ENCODE data around the gene LRP1B.

The LRP1B gene

DNA sequence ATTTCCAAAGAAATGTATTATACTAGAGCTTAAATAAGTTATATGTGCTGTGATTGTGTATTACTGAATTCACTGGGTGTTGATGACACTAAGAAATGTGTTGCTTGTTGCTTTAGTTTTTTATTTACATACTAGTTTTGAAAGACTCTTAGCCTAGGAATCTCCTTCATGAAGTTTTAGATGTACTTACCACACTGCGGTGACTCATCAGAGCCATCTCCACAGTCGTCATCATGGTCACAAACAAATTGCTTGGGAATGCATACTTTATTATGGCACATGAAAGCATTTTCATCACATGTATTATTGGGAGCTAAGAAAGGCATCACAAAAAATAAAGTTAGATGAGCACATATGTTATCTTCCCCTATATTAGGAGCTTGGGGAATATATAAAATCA, 1624.2 kb downstream of the LRP1B start:
- in situ Hi-C loops (cut with MboI; ENCODE audit: low sequenced_read_pairs), result no loop called here
- Histone ChIP-seq H3K27me3 (ENCODE audit: low read depth) (no peaks in the 10 kb centered on the region), H3K36me3 (replicated peaks) (no peaks in the 10 kb centered on the region), H3K9me3 (no peaks in the 10 kb centered on the region), H3K4me3 (no peak overlapping the region), H3K4me1 (peaks cover 22% of the 10 kb centered on the region)
- no peak for DNase-seq (ENCODE audit: low spot score in 2 of 2)

DNA sequence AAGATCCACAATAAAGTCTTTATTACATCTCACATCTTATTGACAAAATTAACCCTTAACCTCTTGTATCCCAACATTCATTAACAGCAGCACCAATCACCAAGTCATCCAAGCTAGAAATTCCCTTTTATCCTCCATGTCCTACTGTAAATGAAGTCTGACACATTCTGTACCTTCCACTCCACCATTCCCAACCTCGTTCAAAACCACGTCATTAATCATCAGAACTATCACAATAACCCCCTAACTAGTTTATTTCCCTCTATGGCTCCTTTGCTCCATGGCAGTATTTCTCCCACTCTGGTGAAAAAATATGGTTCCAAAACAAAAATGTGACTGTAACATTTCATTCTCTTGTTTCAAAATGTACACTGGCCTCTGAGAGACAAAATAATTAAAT, 1626.2 kb downstream of the LRP1B start:
- Histone ChIP-seq H3K9me3 (no peaks in the 10 kb centered on the region), H3K4me1 (peaks cover 22% of the 10 kb centered on the region), H3K36me3 (replicated peaks) (no peaks in the 10 kb centered on the region)

DNA sequence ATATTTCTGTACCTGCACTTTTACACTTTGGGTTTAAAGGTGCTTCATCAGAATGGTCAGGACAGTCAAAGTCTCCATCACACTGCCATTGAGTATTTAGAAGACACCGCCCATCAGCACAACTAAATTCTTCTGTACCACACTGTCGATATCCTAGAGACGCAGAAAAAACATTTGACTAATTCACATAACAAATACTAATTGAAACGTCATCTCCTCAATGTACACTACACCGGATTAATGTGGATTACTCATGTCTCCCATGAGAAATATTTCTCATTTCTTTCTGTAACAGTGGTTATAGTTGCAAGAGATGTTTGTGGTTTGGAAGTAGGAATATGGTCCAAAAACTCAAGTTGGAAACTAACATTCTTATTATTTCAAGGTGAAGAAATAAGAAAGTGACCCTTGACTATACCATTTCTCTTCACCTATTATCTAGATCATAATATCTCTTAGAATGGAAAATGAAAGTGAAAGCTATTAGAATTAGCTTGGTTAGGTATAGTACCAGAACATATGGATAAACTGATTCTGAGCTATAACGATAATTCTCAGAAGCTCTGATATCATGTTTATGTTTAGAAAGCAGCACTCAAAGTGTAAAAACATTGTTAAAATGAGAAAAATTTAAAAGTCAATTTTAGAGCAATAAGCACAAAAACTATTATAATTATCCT, 1627.7 kb downstream of the LRP1B start:
- Histone ChIP-seq H3K9me3 (no peaks in the 10 kb centered on the region), H3K4me3 (no peak overlapping the region), H3K4me1 (peaks cover 7% of the 10 kb centered on the region), H3K27me3 (ENCODE audit: low read depth) (no peaks in the 10 kb centered on the region), H3K36me3 (replicated peaks) (no peaks in the 10 kb centered on the region)
- in situ Hi-C loops (cut with MboI; ENCODE audit: low sequenced_read_pairs), result no loop called here
- DNase-seq (ENCODE audit: low spot score in 2 of 2), result peak; percentile 40 to 86

More for the DNA sequence above, 1626.2 kb downstream of the LRP1B start:
- Histone ChIP-seq H3K4me3 (no peak overlapping the region), H3K27me3 (ENCODE audit: low read depth) (no peaks in the 10 kb centered on the region)
- DNase-seq (ENCODE audit: low spot score in 2 of 2), result no peak
- in situ Hi-C loops (cut with MboI; ENCODE audit: low sequenced_read_pairs), result no loop called here

DNA sequence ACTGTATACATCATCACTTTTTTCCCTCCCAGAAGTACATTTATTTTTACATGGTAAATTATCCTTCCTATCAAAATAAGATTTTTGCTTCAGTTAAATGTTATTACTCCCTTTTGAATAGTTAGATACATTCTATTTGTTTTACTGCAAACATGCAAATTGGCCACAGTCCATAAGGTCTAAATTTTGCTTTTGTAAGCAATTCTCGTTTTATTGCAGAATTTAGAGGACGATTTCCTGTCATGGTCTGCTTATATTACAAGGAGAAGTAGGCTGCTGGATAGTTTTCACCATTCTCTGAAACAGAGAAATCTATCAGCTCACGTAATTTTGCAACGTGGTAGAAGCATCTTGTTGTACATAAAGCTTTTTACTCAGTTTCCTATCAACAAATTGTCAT, 1632.5 kb downstream of the LRP1B start:
- no peak for DNase-seq (ENCODE audit: low spot score in 2 of 2)
- in situ Hi-C loops (cut with MboI; ENCODE audit: low sequenced_read_pairs), result no loop called here
- no peaks in the 10 kb centered on the region for H3K9me3 ChIP-seq
- H3K4me3 ChIP-seq, result no peak overlapping the region
- no peaks in the 10 kb centered on the region for H3K27me3 ChIP-seq (ENCODE audit: low read depth)
- no peaks in the 10 kb centered on the region for H3K36me3 ChIP-seq (replicated peaks)
- peaks cover 4% of the 10 kb centered on the region for H3K4me1 ChIP-seq

DNA sequence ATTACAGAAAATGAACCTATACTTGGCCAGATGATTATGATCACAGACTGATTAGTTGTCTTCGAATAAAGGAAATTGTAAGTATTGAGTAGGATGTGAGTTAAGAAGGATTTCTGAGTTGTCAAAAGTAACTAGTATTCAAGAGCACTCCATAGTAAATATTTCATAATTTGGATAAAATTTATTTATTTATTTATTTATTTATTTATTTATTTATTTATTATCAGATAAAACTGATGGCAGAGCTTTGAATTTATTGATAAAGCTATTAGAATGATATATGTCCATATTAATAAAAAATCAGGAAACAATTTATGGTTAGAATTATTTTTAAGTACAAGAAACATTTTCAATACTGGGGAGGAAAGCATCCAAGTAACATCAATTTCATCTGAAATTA, 1634.1 kb downstream of the LRP1B start:
- Histone ChIP-seq H3K9me3 (no peaks in the 10 kb centered on the region), H3K4me3 (no peak overlapping the region), H3K4me1 (no peaks in the 10 kb centered on the region), H3K27me3 (ENCODE audit: low read depth) (no peaks in the 10 kb centered on the region), H3K36me3 (replicated peaks) (no peaks in the 10 kb centered on the region)
- in situ Hi-C loops (cut with MboI; ENCODE audit: low sequenced_read_pairs), result no loop called here
- no peak for DNase-seq (ENCODE audit: low spot score in 2 of 2)

DNA sequence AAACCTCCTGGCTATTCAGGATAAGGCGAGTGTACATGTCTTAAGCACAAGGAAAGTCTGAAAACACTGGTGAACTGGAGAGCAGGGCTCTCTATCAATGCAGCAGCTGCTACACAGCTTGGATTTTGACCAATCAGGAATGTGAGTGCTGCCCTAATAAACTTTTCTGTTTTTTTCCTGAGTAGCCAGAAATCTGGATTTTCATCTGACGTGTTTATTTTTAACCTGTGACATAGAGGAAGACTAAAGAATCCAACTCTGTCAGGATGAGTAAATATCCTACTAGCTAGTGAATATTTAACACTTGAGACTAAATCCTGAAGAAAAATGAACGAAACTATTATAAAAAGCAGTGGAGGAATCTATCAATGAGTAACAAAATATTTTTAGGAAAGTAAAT, 1638.9 kb downstream of the LRP1B start:
- Histone ChIP-seq H3K4me3 (no peak overlapping the region), H3K9me3 (no peaks in the 10 kb centered on the region), H3K27me3 (ENCODE audit: low read depth) (no peaks in the 10 kb centered on the region), H3K36me3 (replicated peaks) (no peaks in the 10 kb centered on the region), H3K4me1 (peaks cover 14% of the 10 kb centered on the region)
- in situ Hi-C loops (cut with MboI; ENCODE audit: low sequenced_read_pairs), result no loop called here
- no peak for DNase-seq (ENCODE audit: low spot score in 2 of 2)

DNA sequence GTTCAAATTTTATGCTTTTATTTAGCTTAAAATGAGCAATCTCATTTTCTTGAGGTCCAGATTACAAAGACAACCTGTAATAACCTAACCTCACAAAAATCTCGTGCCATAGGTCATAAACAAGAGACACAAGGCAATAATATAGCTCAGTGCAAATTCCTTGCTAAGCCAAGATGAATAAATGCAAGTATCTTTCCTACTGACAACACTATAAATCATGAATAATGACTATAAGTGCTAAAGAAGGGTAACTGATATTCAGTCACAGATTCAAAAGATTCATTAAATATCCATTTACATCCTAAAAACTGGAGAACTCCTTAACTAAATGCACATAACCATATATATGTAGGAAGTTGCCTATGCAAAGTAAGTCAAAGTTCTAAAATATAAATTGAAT, 1641.6 kb downstream of the LRP1B start:
- no peaks in the 10 kb centered on the region for H3K9me3 ChIP-seq

DNA sequence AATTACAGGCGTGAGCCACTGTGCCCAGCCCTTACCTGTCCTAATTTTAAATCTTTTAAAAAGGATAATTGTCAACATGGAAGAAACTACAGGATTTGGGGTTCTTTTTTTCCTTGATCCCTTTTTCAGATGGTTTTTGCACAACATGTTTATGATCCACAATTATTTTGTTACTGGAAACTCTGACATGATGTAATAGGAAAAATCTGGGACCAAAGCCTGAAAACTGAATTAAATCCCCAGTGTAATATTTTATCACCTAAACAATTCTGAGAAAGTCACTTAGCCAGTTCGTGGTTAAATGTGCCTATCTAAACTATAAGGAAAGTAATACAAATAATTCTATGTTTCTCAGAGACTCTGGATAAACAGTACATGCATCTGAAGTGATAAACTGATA, 1649.7 kb downstream of the LRP1B start:
- Histone ChIP-seq H3K4me1 (peaks cover 12% of the 10 kb centered on the region), H3K4me3 (no peak overlapping the region), H3K27me3 (ENCODE audit: low read depth) (no peaks in the 10 kb centered on the region), H3K36me3 (replicated peaks) (no peaks in the 10 kb centered on the region), H3K9me3 (no peaks in the 10 kb centered on the region)
- in situ Hi-C loops (cut with MboI; ENCODE audit: low sequenced_read_pairs), result no loop called here
- DNase-seq (ENCODE audit: low spot score in 2 of 2), result no peak

More for the DNA sequence above, 1641.6 kb downstream of the LRP1B start:
- H3K4me1 ChIP-seq, result peaks cover 14% of the 10 kb centered on the region
- H3K36me3 ChIP-seq (replicated peaks), result no peaks in the 10 kb centered on the region
- no peak overlapping the region for H3K4me3 ChIP-seq
- no peaks in the 10 kb centered on the region for H3K27me3 ChIP-seq (ENCODE audit: low read depth)
- in situ Hi-C loops (cut with MboI; ENCODE audit: low sequenced_read_pairs), result no loop called here
- peak in 1 of 2 experiments; percentile 68 for DNase-seq (ENCODE audit: low spot score in 2 of 2)

DNA sequence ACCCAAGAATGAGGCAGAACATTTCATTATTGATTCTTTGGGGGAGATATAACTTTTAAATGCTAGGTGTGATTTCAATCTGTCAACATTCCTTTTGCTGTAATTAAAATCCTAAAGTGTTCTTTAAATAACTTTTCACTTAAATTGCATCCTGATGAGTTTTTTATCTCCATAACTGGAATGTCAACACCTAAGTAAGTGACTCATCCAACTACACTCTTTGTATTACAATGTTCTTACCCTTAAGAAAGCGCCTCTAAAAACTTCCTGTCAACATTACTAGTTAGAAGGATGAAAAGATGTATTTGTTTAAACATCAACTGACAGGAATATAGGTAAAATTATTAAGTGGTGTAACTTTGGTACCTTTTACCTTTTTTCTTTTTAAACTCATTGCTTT, 1657.0 kb downstream of the LRP1B start:
- Histone ChIP-seq H3K4me3 (no peak overlapping the region), H3K36me3 (replicated peaks) (no peaks in the 10 kb centered on the region), H3K27me3 (ENCODE audit: low read depth) (no peaks in the 10 kb centered on the region), H3K9me3 (no peaks in the 10 kb centered on the region), H3K4me1 (no peaks in the 10 kb centered on the region; the same call in 1 of the 2 replicates)
- DNase-seq (ENCODE audit: low spot score in 2 of 2), result no peak
- in situ Hi-C loops (cut with MboI; ENCODE audit: low sequenced_read_pairs), result no loop called here

DNA sequence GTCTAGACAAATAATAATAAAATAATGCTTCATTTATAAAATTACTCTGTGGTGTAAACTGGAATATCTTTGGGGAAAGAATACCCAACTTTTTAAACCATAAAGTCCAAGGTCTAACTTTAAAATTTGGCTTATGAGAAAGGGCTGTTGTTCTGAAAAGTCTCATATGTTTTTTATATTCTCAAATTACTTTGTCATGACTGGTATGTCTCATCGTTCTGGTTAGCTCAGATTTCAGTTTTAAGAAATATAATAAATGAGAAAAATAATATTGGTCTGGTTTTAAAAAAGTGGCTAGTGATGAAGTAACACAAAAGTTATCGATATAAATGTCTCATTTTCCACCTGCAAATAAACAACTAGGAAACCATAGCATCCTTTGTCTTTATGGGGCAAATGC, 1658.1 kb downstream of the LRP1B start:
- no peak overlapping the region for H3K4me3 ChIP-seq
- no peaks in the 10 kb centered on the region; the same call in 1 of the 2 replicates for H3K4me1 ChIP-seq
- in situ Hi-C loops (cut with MboI; ENCODE audit: low sequenced_read_pairs), result no loop called here
- no peaks in the 10 kb centered on the region for H3K9me3 ChIP-seq
- no peaks in the 10 kb centered on the region for H3K36me3 ChIP-seq (replicated peaks)
- DNase-seq (ENCODE audit: low spot score in 2 of 2), result no peak
- H3K27me3 ChIP-seq (ENCODE audit: low read depth), result no peaks in the 10 kb centered on the region

DNA sequence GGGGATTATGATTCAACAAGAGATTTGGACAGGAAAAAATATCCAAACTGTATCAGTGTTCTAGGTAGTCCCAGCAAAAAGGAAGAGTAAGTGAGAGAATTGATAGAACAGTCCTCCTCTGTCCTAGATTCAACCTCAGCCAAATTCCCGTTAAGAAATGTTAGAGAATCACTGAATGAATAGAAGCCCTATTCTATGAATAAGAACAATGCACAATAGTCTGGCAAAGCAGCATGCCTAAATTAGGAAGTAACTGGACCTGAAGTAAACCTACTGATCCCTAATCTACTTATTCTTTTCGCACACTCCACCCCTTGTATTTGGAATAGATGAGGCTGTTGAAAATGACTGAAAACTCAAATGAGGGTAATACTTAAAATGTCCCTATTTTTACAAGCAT, 1665.5 kb downstream of the LRP1B start:
- DNase-seq (ENCODE audit: low spot score in 2 of 2), result peak in 1 of 2 experiments; percentile 57
- Histone ChIP-seq H3K9me3 (no peaks in the 10 kb centered on the region), H3K36me3 (replicated peaks) (no peaks in the 10 kb centered on the region), H3K4me1 (no peaks in the 10 kb centered on the region; the same call in 1 of the 2 replicates), H3K27me3 (ENCODE audit: low read depth) (no peaks in the 10 kb centered on the region), H3K4me3 (no peak overlapping the region)
- in situ Hi-C loops (cut with MboI; ENCODE audit: low sequenced_read_pairs), result no loop called here

DNA sequence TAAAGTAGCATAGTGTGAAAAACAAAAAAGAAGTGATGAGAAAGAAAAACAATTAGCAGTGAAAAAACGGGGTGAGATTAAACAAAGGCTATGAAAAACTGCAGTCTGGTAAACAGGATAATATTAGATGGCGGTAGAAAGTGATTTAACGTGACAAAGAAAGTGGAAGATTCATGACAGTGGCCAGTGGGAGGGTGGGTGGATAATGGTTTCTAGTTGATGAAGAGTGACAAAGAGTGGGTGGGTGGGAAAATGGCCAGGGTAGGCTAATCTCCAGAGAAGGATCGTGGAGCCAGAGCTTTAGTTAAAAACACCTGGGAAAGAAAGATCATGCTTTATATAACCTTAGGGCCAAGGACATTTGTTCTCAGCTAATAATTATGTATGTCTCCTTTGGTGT, 1667.8 kb downstream of the LRP1B start:
- H3K4me3 ChIP-seq, result no peak overlapping the region
- in situ Hi-C loops (cut with MboI; ENCODE audit: low sequenced_read_pairs), result no loop called here
- no peak for DNase-seq (ENCODE audit: low spot score in 2 of 2)
- no peaks in the 10 kb centered on the region; the same call in 1 of the 2 replicates for H3K4me1 ChIP-seq
- no peaks in the 10 kb centered on the region for H3K27me3 ChIP-seq (ENCODE audit: low read depth)
- no peaks in the 10 kb centered on the region for H3K9me3 ChIP-seq
- H3K36me3 ChIP-seq (replicated peaks), result no peaks in the 10 kb centered on the region

DNA sequence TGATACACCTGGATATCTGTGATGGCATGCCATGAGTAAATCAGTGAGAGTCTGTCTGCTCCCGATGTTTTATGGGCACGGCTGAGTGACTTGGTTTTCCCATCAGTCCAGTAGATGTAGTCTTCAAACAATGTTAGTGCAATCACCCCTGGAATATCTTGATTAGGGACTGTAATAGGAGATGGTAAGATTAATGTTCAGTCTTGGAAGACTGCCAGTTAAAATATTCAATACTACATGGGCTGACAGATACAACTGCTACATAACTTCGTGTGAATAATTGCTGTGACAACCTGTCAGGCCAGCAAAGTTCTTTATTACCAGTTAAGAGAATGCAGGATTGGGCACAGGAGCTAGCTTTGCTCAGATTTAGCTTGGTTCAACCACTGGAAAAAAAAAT, 1673.3 kb downstream of the LRP1B start:
- Histone ChIP-seq H3K9me3 (no peaks in the 10 kb centered on the region), H3K4me1 (no peaks in the 10 kb centered on the region; the same call in 1 of the 2 replicates), H3K36me3 (replicated peaks) (no peaks in the 10 kb centered on the region), H3K4me3 (no peak overlapping the region), H3K27me3 (ENCODE audit: low read depth) (no peaks in the 10 kb centered on the region)
- in situ Hi-C loops (cut with MboI; ENCODE audit: low sequenced_read_pairs), result no loop called here
- no peak for DNase-seq (ENCODE audit: low spot score in 2 of 2)

DNA sequence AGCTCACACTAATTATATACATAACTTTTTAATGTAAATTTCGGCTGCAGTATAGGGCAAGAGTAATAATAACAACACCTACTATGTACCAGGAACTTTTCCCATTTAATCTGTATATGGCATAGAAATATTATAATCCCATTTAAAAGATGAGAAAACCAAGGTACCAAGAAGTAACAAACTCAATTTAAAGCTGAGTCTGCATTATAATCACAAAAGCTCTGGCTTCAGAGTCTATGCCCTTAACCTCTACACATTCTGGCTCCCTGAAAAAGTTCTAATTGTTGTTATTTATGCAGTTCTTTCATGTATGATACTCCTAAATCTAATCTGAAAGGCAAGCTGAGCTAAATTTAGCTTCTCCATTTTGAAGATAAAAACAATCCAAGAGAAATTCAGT, 1675.5 kb downstream of the LRP1B start:
- H3K4me3 ChIP-seq, result no peak overlapping the region
- DNase-seq (ENCODE audit: low spot score in 2 of 2), result no peak

DNA sequence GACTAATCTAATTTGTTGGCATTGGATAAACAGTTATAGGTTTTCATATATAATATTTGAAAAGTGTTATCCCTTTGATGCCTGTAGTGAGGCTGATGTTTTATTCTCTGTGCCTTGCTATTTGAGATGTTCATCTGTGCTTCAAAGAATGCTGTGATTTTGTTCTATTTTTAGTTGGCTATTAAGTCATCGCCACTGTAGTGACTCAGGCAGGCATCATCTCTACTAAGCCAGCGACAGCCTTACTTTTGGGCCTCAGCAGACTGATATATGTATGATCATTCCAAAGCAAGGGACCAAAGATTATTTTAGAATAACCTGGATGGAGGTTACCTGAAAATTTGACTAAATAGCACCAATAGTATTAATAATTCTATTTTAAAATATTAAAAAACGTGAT, 1676.1 kb downstream of the LRP1B start:
- H3K4me1 ChIP-seq, result no peaks in the 10 kb centered on the region; the same call in 1 of the 2 replicates
- no peak for DNase-seq (ENCODE audit: low spot score in 2 of 2)
- in situ Hi-C loops (cut with MboI; ENCODE audit: low sequenced_read_pairs), result no loop called here
- H3K36me3 ChIP-seq (replicated peaks), result no peaks in the 10 kb centered on the region
- H3K9me3 ChIP-seq, result no peaks in the 10 kb centered on the region
- H3K27me3 ChIP-seq (ENCODE audit: low read depth), result no peaks in the 10 kb centered on the region
- H3K4me3 ChIP-seq, result no peak overlapping the region

More for the DNA sequence above, 1675.5 kb downstream of the LRP1B start:
- Histone ChIP-seq H3K9me3 (no peaks in the 10 kb centered on the region), H3K4me1 (no peaks in the 10 kb centered on the region; the same call in 1 of the 2 replicates), H3K36me3 (replicated peaks) (no peaks in the 10 kb centered on the region), H3K27me3 (ENCODE audit: low read depth) (no peaks in the 10 kb centered on the region)
- in situ Hi-C loops (cut with MboI; ENCODE audit: low sequenced_read_pairs), result no loop called here

Data from HAP-1 (cell line).